GM18526 (cell line): ENCODE measurements around the gene SIX4.

Source experiments
- POLR2A ChIP-seq: IDR thresholded peaks from 3 replicates; pipeline ENCODE4 v1.6.1; 2011; ENCODE audit not compliant: insufficient read length; ENCODE audit errors: extremely low read depth

Gene SIX4

GRCh38 chr14:60723907-60724618 lies at the start of gene SIX4:
TSS of gene SIX4 (minus strand) at chr14:60724351. CDS start at chr14:60724074, 277 bp downstream.
- peak; percentile 24 for TF ChIP-seq POLR2A

GRCh38 chr14:60773558-60773957 lies 49.4 kb upstream of the SIX4 start:
- no peak for TF ChIP-seq POLR2A

GRCh38 chr14:60771117-60771516 lies 47.0 kb upstream of the SIX4 start:
- TF ChIP-seq POLR2A: no peak

- TF ChIP-seq POLR2A: no peak
Observed at GRCh38 chr14:60768602-60769001, 44.5 kb upstream of the SIX4 start.

- no peak for TF ChIP-seq POLR2A
Observed at GRCh38 chr14:60760644-60761364, 36.7 kb upstream of the SIX4 start.

GRCh38 chr14:60760209-60760608 lies 36.1 kb upstream of the SIX4 start:
- no peak for TF ChIP-seq POLR2A

- no peak for TF ChIP-seq POLR2A
Observed at GRCh38 chr14:60758885-60759284, 34.7 kb upstream of the SIX4 start.

GRCh38 chr14:60757567-60758002 lies 33.4 kb upstream of the SIX4 start:
- TF ChIP-seq POLR2A: no peak

GRCh38 chr14:60756847-60757246 lies 32.7 kb upstream of the SIX4 start:
- TF ChIP-seq POLR2A: no peak

GRCh38 chr14:60753264-60754119 lies 29.3 kb upstream of the SIX4 start:
- TF ChIP-seq POLR2A: no peak

GRCh38 chr14:60744566-60744965 lies 20.4 kb upstream of the SIX4 start:
- no peak for TF ChIP-seq POLR2A

- TF ChIP-seq POLR2A: no peak
Observed at GRCh38 chr14:60738843-60739508, 14.8 kb upstream of the SIX4 start.

- TF ChIP-seq POLR2A: no peak
Observed at GRCh38 chr14:60736494-60736893, 12.3 kb upstream of the SIX4 start.

- no peak for TF ChIP-seq POLR2A
Observed at GRCh38 chr14:60735416-60735815, 11.3 kb upstream of the SIX4 start.
